ENCODE data around the gene RO60. TPM values are rescaled to one million over a fixed set of nuclear protein-coding genes. Genes with fewer than 3 reads are reported as not detected.

RO60 gene
- total RNA-seq, 1 experiment from 2014 or later = 86.4 TPM

DNA sequence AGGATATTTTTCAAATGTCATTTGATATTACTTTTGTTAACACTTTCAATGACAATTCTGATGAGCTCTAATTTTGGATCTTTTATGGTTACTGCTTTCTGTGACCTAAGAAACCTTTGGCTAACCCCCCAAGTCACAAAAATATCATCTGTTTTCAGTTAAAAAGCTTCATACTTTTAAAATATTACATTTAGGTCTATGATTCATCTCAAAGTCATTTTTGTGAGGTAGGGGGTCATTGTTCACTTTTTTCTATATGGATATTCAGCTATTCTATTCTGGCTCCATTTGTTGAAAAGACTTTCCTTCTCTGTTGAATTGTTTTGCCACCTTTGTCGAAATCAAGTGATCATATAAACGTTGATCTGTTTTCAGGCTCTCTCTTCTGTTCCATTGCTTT is 45.0 kb upstream of the RO60 start:
- no peak for TF ChIP-seq FOXP1 (CRISPR knock-in tag; IDR thresholded peaks at IDR 0.05; ENCODE audit: borderline replicate concordance)
- TF ChIP-seq HMGA2 (CRISPR knock-in tag; IDR thresholded peaks at IDR 0.05) = no peak
- TF ChIP-seq, protein P1, sequence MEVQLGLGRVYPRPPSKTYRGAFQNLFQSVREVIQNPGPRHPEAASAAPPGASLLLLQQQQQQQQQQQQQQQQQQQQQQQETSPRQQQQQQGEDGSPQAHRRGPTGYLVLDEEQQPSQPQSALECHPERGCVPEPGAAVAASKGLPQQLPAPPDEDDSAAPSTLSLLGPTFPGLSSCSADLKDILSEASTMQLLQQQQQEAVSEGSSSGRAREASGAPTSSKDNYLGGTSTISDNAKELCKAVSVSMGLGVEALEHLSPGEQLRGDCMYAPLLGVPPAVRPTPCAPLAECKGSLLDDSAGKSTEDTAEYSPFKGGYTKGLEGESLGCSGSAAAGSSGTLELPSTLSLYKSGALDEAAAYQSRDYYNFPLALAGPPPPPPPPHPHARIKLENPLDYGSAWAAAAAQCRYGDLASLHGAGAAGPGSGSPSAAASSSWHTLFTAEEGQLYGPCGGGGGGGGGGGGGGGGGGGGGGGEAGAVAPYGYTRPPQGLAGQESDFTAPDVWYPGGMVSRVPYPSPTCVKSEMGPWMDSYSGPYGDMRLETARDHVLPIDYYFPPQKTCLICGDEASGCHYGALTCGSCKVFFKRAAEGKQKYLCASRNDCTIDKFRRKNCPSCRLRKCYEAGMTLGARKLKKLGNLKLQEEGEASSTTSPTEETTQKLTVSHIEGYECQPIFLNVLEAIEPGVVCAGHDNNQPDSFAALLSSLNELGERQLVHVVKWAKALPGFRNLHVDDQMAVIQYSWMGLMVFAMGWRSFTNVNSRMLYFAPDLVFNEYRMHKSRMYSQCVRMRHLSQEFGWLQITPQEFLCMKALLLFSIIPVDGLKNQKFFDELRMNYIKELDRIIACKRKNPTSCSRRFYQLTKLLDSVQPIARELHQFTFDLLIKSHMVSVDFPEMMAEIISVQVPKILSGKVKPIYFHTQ (CRISPR knock-in tag; IDR thresholded peaks at IDR 0.05) = no peak
- TF ChIP-seq, protein P2, sequence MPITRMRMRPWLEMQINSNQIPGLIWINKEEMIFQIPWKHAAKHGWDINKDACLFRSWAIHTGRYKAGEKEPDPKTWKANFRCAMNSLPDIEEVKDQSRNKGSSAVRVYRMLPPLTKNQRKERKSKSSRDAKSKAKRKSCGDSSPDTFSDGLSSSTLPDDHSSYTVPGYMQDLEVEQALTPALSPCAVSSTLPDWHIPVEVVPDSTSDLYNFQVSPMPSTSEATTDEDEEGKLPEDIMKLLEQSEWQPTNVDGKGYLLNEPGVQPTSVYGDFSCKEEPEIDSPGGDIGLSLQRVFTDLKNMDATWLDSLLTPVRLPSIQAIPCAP (CRISPR knock-in tag; IDR thresholded peaks at IDR 0.05) = no peak
- TF ChIP-seq FOXK1 (CRISPR knock-in tag; IDR thresholded peaks at IDR 0.05) = no peak
- no peak for TF ChIP-seq ELF4 (CRISPR knock-in tag; IDR thresholded peaks at IDR 0.05; ENCODE audit: low read depth)
- TF ChIP-seq, protein P3, sequence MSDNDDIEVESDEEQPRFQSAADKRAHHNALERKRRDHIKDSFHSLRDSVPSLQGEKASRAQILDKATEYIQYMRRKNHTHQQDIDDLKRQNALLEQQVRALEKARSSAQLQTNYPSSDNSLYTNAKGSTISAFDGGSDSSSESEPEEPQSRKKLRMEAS (CRISPR knock-in tag; IDR thresholded peaks at IDR 0.05) = no peak
- TF ChIP-seq, protein P4, sequence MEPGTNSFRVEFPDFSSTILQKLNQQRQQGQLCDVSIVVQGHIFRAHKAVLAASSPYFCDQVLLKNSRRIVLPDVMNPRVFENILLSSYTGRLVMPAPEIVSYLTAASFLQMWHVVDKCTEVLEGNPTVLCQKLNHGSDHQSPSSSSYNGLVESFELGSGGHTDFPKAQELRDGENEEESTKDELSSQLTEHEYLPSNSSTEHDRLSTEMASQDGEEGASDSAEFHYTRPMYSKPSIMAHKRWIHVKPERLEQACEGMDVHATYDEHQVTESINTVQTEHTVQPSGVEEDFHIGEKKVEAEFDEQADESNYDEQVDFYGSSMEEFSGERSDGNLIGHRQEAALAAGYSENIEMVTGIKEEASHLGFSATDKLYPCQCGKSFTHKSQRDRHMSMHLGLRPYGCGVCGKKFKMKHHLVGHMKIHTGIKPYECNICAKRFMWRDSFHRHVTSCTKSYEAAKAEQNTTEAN (CRISPR knock-in tag; IDR thresholded peaks at IDR 0.05) = no peak
- TF ChIP-seq, protein P5, sequence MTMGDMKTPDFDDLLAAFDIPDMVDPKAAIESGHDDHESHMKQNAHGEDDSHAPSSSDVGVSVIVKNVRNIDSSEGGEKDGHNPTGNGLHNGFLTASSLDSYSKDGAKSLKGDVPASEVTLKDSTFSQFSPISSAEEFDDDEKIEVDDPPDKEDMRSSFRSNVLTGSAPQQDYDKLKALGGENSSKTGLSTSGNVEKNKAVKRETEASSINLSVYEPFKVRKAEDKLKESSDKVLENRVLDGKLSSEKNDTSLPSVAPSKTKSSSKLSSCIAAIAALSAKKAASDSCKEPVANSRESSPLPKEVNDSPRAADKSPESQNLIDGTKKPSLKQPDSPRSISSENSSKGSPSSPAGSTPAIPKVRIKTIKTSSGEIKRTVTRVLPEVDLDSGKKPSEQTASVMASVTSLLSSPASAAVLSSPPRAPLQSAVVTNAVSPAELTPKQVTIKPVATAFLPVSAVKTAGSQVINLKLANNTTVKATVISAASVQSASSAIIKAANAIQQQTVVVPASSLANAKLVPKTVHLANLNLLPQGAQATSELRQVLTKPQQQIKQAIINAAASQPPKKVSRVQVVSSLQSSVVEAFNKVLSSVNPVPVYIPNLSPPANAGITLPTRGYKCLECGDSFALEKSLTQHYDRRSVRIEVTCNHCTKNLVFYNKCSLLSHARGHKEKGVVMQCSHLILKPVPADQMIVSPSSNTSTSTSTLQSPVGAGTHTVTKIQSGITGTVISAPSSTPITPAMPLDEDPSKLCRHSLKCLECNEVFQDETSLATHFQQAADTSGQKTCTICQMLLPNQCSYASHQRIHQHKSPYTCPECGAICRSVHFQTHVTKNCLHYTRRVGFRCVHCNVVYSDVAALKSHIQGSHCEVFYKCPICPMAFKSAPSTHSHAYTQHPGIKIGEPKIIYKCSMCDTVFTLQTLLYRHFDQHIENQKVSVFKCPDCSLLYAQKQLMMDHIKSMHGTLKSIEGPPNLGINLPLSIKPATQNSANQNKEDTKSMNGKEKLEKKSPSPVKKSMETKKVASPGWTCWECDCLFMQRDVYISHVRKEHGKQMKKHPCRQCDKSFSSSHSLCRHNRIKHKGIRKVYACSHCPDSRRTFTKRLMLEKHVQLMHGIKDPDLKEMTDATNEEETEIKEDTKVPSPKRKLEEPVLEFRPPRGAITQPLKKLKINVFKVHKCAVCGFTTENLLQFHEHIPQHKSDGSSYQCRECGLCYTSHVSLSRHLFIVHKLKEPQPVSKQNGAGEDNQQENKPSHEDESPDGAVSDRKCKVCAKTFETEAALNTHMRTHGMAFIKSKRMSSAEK (CRISPR knock-in tag; IDR thresholded peaks at IDR 0.05; ENCODE audit: borderline replicate concordance) = no peak
- TF ChIP-seq GTF2I (CRISPR knock-in tag; conservative IDR thresholded peaks at IDR 0.05) = no peak
- TF ChIP-seq ETV6 (CRISPR knock-in tag; IDR thresholded peaks at IDR 0.05) = no peak
- TF ChIP-seq ZNF219 (CRISPR knock-in tag; IDR thresholded peaks at IDR 0.05; ENCODE audit: borderline replicate concordance) = no peak
- no peak for TF ChIP-seq IRF2 (CRISPR knock-in tag; IDR thresholded peaks at IDR 0.05; ENCODE audit: borderline replicate concordance, low read depth)
- no peak for TF ChIP-seq ZNF121 (CRISPR knock-in tag; IDR thresholded peaks at IDR 0.05)
- TF ChIP-seq, protein P6, sequence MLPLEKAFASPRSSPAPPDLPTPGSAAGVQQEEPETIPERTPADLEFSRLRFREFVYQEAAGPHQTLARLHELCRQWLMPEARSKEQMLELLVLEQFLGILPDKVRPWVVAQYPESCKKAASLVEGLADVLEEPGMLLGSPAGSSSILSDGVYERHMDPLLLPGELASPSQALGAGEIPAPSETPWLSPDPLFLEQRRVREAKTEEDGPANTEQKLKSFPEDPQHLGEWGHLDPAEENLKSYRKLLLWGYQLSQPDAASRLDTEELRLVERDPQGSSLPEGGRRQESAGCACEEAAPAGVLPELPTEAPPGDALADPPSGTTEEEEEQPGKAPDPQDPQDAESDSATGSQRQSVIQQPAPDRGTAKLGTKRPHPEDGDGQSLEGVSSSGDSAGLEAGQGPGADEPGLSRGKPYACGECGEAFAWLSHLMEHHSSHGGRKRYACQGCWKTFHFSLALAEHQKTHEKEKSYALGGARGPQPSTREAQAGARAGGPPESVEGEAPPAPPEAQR (CRISPR knock-in tag; IDR thresholded peaks at IDR 0.05) = no peak
- POLR2A ChIA-PET = no interaction called here
- no peak overlapping the region for H3K27ac Mint-ChIP-seq
- no peaks in the 10 kb centered on the region for H3K9me3 Mint-ChIP-seq
- CTCF ChIA-PET = no interaction called here
- ATAC-seq (no peak), DNase-seq (ENCODE audit: low spot score) (no peak)
- no peaks in the 10 kb centered on the region for H3K27me3 Mint-ChIP-seq (ENCODE audit: low read depth)
- no peak overlapping the region for H3K4me3 Mint-ChIP-seq
- H3K36me3 Mint-ChIP-seq = no peaks in the 10 kb centered on the region
- H3K4me1 Mint-ChIP-seq = no peaks in the 10 kb centered on the region

DNA sequence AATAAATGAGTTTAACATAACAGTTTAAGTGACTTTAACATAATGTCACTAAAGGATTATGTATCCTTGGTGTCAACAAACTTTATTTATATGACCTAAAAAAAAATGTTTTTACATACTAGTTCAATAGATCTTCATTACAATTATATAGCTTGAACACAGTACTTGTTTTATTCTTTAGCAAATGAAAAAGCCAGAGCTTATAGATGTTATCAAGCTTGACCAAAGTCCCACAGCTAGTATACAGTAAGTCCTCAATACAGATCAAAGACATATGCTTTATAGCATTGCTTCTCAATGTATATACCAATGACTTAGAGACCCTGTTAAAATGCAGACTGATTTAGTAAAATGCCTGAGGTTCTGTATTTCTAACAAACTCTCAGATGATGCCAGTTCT is 42.6 kb upstream of the RO60 start:
- Mint-ChIP-seq H3K9me3 (no peaks in the 10 kb centered on the region), H3K27me3 (ENCODE audit: low read depth) (no peaks in the 10 kb centered on the region), H3K4me3 (no peak overlapping the region), H3K27ac (no peak overlapping the region), H3K36me3 (peaks cover 2% of the 10 kb centered on the region; the same call in 1 of the 2 replicates), H3K4me1 (no peaks in the 10 kb centered on the region)
- ChIA-PET POLR2A (no interaction called here), CTCF (no interaction called here)
- no peak for ATAC-seq
- no peak for DNase-seq (ENCODE audit: low spot score)
- TF ChIP-seq RORB (CRISPR knock-in tag; IDR thresholded peaks at IDR 0.05) = no peak
- TF ChIP-seq NR1H2 (CRISPR knock-in tag; IDR thresholded peaks at IDR 0.05) = no peak
- TF ChIP-seq ZBTB21 (CRISPR knock-in tag; IDR thresholded peaks at IDR 0.05; ENCODE audit: borderline replicate concordance) = no peak
- TF ChIP-seq, protein P7, sequence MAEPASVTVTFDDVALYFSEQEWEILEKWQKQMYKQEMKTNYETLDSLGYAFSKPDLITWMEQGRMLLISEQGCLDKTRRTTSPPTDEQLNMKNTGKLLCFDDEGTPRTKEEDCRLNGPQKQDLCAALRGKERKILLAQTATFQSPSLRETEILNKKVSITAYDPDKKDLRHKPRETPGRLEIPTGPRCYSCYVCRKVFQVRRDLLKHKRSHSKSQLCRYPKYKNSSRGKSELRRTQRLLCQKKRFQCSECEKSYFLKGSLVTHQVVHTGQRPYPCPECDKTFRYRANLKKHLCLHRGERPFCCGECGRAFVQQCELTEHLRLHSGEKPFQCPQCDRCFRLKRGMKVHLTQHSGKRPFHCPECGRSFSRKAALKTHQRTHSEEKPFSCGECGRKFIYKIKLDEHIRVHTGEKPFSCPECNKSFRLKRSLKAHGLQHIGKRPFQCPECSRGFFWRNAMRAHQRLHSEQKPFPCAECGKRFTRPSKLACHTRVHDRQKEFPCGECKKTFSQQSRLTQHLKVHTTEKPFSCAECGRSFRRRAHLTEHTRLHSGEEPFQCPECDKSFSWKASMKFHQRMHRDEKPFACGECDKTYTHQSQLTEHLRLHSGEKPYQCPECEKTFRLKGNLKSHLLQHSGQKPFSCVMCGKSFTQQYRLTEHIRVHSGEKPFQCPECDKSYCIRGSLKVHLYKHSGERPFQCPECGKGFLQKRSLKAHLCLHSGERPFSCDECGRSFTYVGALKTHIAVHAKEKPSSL (CRISPR knock-in tag; conservative IDR thresholded peaks at IDR 0.05) = no peak
- no peak for TF ChIP-seq EMX1 (CRISPR knock-in tag; IDR thresholded peaks at IDR 0.05)
- TF ChIP-seq, protein P8, sequence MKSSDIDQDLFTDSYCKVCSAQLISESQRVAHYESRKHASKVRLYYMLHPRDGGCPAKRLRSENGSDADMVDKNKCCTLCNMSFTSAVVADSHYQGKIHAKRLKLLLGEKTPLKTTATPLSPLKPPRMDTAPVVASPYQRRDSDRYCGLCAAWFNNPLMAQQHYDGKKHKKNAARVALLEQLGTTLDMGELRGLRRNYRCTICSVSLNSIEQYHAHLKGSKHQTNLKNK (CRISPR knock-in tag; IDR thresholded peaks at IDR 0.05) = no peak
